A549 (cell line): Measurements from ENCODE around the gene CISTR. TPM values are rescaled to one million over a fixed set of nuclear protein-coding genes. Genes with fewer than 3 reads are reported as not detected.

Source experiments
- ATAC-seq, 2 experiments: fragments of 200-7000 bp in 1 of 2; fragments of >200 bp in 1 of 2; cut with Nextera tagmentation in 1 of 2; cut with Tn5 transposase in 1 of 2; 3 replicates each; pipeline versions ENCODE4 v1.8.0 to v1.9.1; 2018 to 2020; ENCODE audit warnings: mild to moderate bottlenecking in 1 of 2, moderate library complexity in 1 of 2
- CTCF ChIA-PET: fragments of 300-600 bp; sonication (Branson Sonifier 250); formaldehyde crosslinking; extraction: SDS; loops from one replicate; lab custom pipeline; 2021; ENCODE audit warnings: antibody characterized with exemption, inconsistent platforms; lab: Yijun Ruan, JAX
- POLR2A ChIA-PET: fragments of 350-600 bp; formaldehyde crosslinking; extraction: SDS; loops from one replicate; lab custom pipeline; 2021; ENCODE audit warnings: antibody characterized with exemption, inconsistent platforms; lab: Yijun Ruan, JAX
- DNase-seq, 2 experiments: peaks; one replicate each; pipeline versions ENCODE4 v3.0.0 to v3.0.0-alpha.2; 2011 to 2016; ENCODE audit warnings: low read depth in 1 of 2, low spot score in 1 of 2
- FAIRE-seq: peaks from 2 replicates; lab custom pipeline; 2011; peaks lifted over from hg19 to GRCh38; lab: Jason Lieb, UNC
- H3K27ac ChIP-seq, 2 experiments: fragments of >200 bp; sonication (Bioruptor Twin); formaldehyde crosslinking; 3 replicates each; pipeline ENCODE4 v1.5.1; 2016 to 2017
- H3K4me1 ChIP-seq: fragments of >200 bp; sonication (Bioruptor Twin); formaldehyde crosslinking; 3 replicates; pipeline ENCODE4 v1.6.1; 2016
- H3K4me2 ChIP-seq: fragments of >200 bp; sonication (Bioruptor Twin); formaldehyde crosslinking; 3 replicates; pipeline ENCODE4 v1.6.1; 2016
- H3K4me3 ChIP-seq: fragments of >200 bp; sonication (Bioruptor Twin); formaldehyde crosslinking; 3 replicates; pipeline ENCODE4 v1.5.1; 2016
- H3K9me3 ChIP-seq: fragments of >200 bp; sonication (Bioruptor Twin); formaldehyde crosslinking; 3 replicates; pipeline ENCODE4 v1.6.1; 2016
- BHLHE40 ChIP-seq: IDR thresholded peaks from 2 replicates; pipeline ENCODE4 v1.6.1; 2012; ENCODE audit warnings: low read depth, low read length, inconsistent platforms
- CEBPB ChIP-seq, 2 experiments: fragments of >200 bp in 1 of 2; sonication (Bioruptor Twin) in 1 of 2; formaldehyde crosslinking in 1 of 2; IDR thresholded peaks; 2 replicates each; pipeline ENCODE4 v1.6.1; 2012 to 2016
- CHD2 ChIP-seq: fragments of 150-350 bp; IDR thresholded peaks from 2 replicates; pipeline ENCODE4 v1.6.1; 2014; ENCODE audit warnings: low read length; ENCODE audit not compliant: partially characterized antibody
- EHMT2 ChIP-seq: fragments of 200-600 bp; sonication (generic); IDR thresholded peaks from 2 replicates; pipeline ENCODE4 v1.6.1; 2016; ENCODE audit warnings: antibody characterized with exemption, low read depth, mild to moderate bottlenecking, moderate library complexity
- HOXB13 ChIP-seq: fragments of 250-450 bp; sonication (Bioruptor Pico); IDR thresholded peaks from 2 replicates; pipeline ENCODE4 v1.5.0; 2020; ENCODE audit warnings: low read depth, mild to moderate bottlenecking, moderate library complexity
- MAFK ChIP-seq: fragments of 450-650 bp; IDR thresholded peaks from 2 replicates; pipeline ENCODE4 v1.6.1; 2014; ENCODE audit not compliant: partially characterized antibody
- MAZ ChIP-seq: fragments of 150-350 bp; IDR thresholded peaks from 2 replicates; pipeline ENCODE4 v1.6.1; 2014; ENCODE audit warnings: antibody characterized with exemption, low read depth, low read length, borderline replicate concordance
- MYC ChIP-seq: IDR thresholded peaks from 2 replicates; pipeline ENCODE4 v1.6.1; 2012; ENCODE audit warnings: mild to moderate bottlenecking, inconsistent platforms, low read length, improper control_type of control experiment, borderline replicate concordance
- NPAS2 ChIP-seq: fragments of 250-450 bp; sonication (Bioruptor Pico); IDR thresholded peaks from 2 replicates; pipeline ENCODE4 v1.8.0; 2022; ENCODE audit warnings: mild to moderate bottlenecking, moderate library complexity, borderline replicate concordance
- PHF8 ChIP-seq: fragments of 200-600 bp; sonication (generic); IDR thresholded peaks from 2 replicates; pipeline ENCODE4 v1.6.1; 2016; ENCODE audit warnings: low read depth, mild to moderate bottlenecking, antibody characterized with exemption, moderate library complexity, borderline replicate concordance
- RARB ChIP-seq: fragments of 250-450 bp; sonication (Bioruptor Pico); IDR thresholded peaks from 2 replicates; pipeline ENCODE4 v1.8.0; 2021; ENCODE audit warnings: mild to moderate bottlenecking, moderate library complexity
- SMC3 ChIP-seq: fragments of >200 bp; sonication (Bioruptor Twin); formaldehyde crosslinking; IDR thresholded peaks from 3 replicates; pipeline ENCODE4 v1.6.1; 2018; ENCODE audit warnings: inconsistent platforms
- SREBF2 ChIP-seq: fragments of 450-650 bp; IDR thresholded peaks from 2 replicates; pipeline ENCODE4 v1.6.1; 2014; ENCODE audit warnings: mild to moderate bottlenecking, moderate library complexity
- ZC3H11A ChIP-seq: fragments of 450-650 bp; IDR thresholded peaks from 2 replicates; pipeline ENCODE4 v1.6.1; 2014; ENCODE audit warnings: antibody characterized with exemption, mild to moderate bottlenecking
- ZSCAN20 ChIP-seq: fragments of 250-450 bp; sonication (Bioruptor Pico); IDR thresholded peaks from 2 replicates; pipeline ENCODE4 v1.8.0; 2022; ENCODE audit warnings: mild to moderate bottlenecking, moderate library complexity
- WGBS: methylation state at CpG from one replicate; pipeline ENCODE4 v1.1.6; 2017; ENCODE audit errors: missing lambda C conversion rate; 5-methylcytosine and 5-hydroxymethylcytosine counted together
- polyA plus RNA-seq, 4 experiments: library from polyadenylated mRNA; depleted of rRNA in 3 of 4; stranded (reverse); fragments of >200 nt; fragmentation: RNase III in 1 of 4; extraction: RNeasy Plus Mini Kit Qiagen cat#74134 plus additional on column Dnase treatment in 1 of 4; gene quantifications; 2 replicates in 3 of 4; 3 replicates in 1 of 4; pipeline ENCODE4 v1.2.3, GENCODE V29; 2011 to 2017
- TF ChIP-seq, protein P1 (sequence below): fragments of 200-600 bp; sonication (generic); IDR thresholded peaks from 2 replicates; pipeline ENCODE4 v1.6.1; 2016; ENCODE audit warnings: antibody characterized with exemption, mild to moderate bottlenecking, moderate library complexity
- TF ChIP-seq, protein P2 (sequence below): fragments of >200 bp; sonication (Bioruptor Twin); formaldehyde crosslinking; IDR thresholded peaks from 3 replicates; pipeline ENCODE4 v1.6.1; 2016
- TF ChIP-seq, protein P3 (sequence below): IDR thresholded peaks from 2 replicates; pipeline ENCODE4 v1.6.1; 2012
- TF ChIP-seq, protein P4 (sequence below): fragments of >200 bp; sonication (Bioruptor Twin); formaldehyde crosslinking; IDR thresholded peaks from 3 replicates; pipeline ENCODE4 v1.5.1; 2016

CISTR gene
- polyA plus RNA-seq, 2 of the 4 experiments (the other 2 are of a cell fraction), result not detected

DNA sequence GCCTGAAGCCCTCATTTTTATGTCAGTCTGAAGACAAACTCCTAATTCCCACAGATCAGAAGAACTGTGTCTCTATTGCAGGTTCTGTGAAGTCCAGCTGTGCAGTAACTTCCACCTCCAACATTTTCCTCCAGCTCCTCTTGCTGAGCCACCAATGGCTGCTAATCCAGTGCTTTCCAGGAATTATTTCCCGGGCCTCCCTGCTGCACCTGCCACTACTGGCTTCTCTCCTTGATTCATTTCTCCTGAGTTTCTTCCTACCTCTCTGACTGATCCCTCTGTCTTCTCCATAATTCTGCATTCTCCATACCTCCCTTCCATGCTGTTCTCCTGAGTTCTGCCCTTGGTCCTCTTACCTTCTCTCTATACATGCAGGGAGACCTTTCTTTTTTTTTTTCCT, 45.7 kb downstream of the CISTR start:
- CTCF ChIA-PET, result interaction anchor here (0.6 to 15.9 kb wide), 4 partner anchors 30 to 194 kb away, joined by 3 to 833 read pairs (median 3); partner anchors contain the start of gene CALCOCO1
- POLR2A ChIA-PET, result no interaction called here
- 23% methylated on average over 1 of the region's 1 CpG for WGBS

GRCh38 chr12:53703756-53704155, 48.0 kb downstream of the CISTR start:
- no peak for FAIRE-seq
- CTCF ChIA-PET, result interaction anchor here (1.0 to 15.9 kb wide), 6 partner anchors 12 to 63 kb away, joined by 3 to 833 read pairs (median 26); partner anchors contain the start of gene CALCOCO1

More for the DNA sequence above, 45.7 kb downstream of the CISTR start:
- TF ChIP-seq BHLHE40 (no peak), PHF8 (no peak), MAFK (no peak), CHD2 (no peak), MYC (no peak), EHMT2 (no peak), ZC3H11A (no peak), NPAS2 (CRISPR knock-in tag) (no peak), CEBPB (IDR thresholded peaks at IDR 0.05) (no peak), SREBF2 (no peak)
- TF ChIP-seq, protein P1, sequence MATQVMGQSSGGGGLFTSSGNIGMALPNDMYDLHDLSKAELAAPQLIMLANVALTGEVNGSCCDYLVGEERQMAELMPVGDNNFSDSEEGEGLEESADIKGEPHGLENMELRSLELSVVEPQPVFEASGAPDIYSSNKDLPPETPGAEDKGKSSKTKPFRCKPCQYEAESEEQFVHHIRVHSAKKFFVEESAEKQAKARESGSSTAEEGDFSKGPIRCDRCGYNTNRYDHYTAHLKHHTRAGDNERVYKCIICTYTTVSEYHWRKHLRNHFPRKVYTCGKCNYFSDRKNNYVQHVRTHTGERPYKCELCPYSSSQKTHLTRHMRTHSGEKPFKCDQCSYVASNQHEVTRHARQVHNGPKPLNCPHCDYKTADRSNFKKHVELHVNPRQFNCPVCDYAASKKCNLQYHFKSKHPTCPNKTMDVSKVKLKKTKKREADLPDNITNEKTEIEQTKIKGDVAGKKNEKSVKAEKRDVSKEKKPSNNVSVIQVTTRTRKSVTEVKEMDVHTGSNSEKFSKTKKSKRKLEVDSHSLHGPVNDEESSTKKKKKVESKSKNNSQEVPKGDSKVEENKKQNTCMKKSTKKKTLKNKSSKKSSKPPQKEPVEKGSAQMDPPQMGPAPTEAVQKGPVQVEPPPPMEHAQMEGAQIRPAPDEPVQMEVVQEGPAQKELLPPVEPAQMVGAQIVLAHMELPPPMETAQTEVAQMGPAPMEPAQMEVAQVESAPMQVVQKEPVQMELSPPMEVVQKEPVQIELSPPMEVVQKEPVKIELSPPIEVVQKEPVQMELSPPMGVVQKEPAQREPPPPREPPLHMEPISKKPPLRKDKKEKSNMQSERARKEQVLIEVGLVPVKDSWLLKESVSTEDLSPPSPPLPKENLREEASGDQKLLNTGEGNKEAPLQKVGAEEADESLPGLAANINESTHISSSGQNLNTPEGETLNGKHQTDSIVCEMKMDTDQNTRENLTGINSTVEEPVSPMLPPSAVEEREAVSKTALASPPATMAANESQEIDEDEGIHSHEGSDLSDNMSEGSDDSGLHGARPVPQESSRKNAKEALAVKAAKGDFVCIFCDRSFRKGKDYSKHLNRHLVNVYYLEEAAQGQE, result no peak
- TF ChIP-seq, protein P2, sequence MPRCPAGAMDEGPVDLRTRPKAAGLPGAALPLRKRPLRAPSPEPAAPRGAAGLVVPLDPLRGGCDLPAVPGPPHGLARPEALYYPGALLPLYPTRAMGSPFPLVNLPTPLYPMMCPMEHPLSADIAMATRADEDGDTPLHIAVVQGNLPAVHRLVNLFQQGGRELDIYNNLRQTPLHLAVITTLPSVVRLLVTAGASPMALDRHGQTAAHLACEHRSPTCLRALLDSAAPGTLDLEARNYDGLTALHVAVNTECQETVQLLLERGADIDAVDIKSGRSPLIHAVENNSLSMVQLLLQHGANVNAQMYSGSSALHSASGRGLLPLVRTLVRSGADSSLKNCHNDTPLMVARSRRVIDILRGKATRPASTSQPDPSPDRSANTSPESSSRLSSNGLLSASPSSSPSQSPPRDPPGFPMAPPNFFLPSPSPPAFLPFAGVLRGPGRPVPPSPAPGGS, result no peak
- TF ChIP-seq, protein P3, sequence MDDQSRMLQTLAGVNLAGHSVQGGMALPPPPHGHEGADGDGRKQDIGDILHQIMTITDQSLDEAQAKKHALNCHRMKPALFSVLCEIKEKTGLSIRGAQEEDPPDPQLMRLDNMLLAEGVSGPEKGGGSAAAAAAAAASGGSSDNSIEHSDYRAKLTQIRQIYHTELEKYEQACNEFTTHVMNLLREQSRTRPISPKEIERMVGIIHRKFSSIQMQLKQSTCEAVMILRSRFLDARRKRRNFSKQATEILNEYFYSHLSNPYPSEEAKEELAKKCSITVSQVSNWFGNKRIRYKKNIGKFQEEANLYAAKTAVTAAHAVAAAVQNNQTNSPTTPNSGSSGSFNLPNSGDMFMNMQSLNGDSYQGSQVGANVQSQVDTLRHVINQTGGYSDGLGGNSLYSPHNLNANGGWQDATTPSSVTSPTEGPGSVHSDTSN, result no peak
- TF ChIP-seq, protein P4, sequence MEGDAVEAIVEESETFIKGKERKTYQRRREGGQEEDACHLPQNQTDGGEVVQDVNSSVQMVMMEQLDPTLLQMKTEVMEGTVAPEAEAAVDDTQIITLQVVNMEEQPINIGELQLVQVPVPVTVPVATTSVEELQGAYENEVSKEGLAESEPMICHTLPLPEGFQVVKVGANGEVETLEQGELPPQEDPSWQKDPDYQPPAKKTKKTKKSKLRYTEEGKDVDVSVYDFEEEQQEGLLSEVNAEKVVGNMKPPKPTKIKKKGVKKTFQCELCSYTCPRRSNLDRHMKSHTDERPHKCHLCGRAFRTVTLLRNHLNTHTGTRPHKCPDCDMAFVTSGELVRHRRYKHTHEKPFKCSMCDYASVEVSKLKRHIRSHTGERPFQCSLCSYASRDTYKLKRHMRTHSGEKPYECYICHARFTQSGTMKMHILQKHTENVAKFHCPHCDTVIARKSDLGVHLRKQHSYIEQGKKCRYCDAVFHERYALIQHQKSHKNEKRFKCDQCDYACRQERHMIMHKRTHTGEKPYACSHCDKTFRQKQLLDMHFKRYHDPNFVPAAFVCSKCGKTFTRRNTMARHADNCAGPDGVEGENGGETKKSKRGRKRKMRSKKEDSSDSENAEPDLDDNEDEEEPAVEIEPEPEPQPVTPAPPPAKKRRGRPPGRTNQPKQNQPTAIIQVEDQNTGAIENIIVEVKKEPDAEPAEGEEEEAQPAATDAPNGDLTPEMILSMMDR, result no peak
- no peak overlapping the region for H3K4me3 ChIP-seq
- no peaks in the 10 kb centered on the region for H3K4me1 ChIP-seq
- ATAC-seq (no peak), FAIRE-seq (no peak), DNase-seq (no peak)
- H3K9me3 ChIP-seq, result no peaks in the 10 kb centered on the region
- no peak overlapping the region for H3K4me2 ChIP-seq
- H3K27ac ChIP-seq, result no peak overlapping the region

More at GRCh38 chr12:53703756-53704155, 48.0 kb downstream of the CISTR start:
- no peaks in the 10 kb centered on the region for H3K9me3 ChIP-seq
- ATAC-seq (no peak), DNase-seq (no peak)
- TF ChIP-seq ZSCAN20 (no peak), HOXB13 (CRISPR knock-in tag) (no peak), BHLHE40 (no peak), RARB (no peak), MAZ (no peak), SREBF2 (no peak), SMC3 (no peak), CEBPB (IDR thresholded peaks at IDR 0.05) (no peak)
- H3K4me1 ChIP-seq, result no peaks in the 10 kb centered on the region
- POLR2A ChIA-PET, result no interaction called here
- H3K4me3 ChIP-seq, result no peak overlapping the region
- 45% methylated on average over 4 of the region's 4 CpGs for WGBS
- H3K4me2 ChIP-seq, result no peak overlapping the region
- no peak overlapping the region for H3K27ac ChIP-seq
